SKM-1 treated with dmso at 0.1 percent for 144 hours (cell line): ENCODE measurements around the gene ARHGAP22.
A peak's percentile ranks its signal among the peaks of the same experiment; 100 is the strongest.

Experiments
- DNase-seq: peaks from one replicate; lab custom pipeline; 2025; ENCODE audit not compliant: unreplicated experiment; lab: John Stamatoyannopoulos, UW

Gene ARHGAP22

DNA sequence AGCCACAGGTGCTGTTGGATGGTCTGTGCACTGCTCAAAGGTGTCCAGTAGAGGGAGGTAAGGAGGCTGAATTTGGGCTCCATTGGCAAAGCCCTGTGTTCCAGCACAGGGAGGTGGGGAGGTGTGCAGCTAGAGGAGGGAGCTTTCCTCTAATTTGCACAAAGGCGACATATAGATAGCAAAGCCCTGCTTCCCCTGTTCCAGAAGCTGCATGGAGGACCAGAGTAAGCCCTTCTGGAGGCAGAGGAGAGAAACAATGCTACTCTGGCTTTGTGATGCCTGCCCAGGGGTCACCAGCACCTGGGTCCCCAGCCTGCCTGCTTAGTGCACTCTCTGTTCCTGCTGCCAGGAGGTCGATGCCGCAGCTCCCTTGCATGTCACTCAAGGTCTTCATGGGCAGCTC, 3.4 kb upstream of the ARHGAP22 start:
- peak; percentile 50 for DNase-seq

DNA sequence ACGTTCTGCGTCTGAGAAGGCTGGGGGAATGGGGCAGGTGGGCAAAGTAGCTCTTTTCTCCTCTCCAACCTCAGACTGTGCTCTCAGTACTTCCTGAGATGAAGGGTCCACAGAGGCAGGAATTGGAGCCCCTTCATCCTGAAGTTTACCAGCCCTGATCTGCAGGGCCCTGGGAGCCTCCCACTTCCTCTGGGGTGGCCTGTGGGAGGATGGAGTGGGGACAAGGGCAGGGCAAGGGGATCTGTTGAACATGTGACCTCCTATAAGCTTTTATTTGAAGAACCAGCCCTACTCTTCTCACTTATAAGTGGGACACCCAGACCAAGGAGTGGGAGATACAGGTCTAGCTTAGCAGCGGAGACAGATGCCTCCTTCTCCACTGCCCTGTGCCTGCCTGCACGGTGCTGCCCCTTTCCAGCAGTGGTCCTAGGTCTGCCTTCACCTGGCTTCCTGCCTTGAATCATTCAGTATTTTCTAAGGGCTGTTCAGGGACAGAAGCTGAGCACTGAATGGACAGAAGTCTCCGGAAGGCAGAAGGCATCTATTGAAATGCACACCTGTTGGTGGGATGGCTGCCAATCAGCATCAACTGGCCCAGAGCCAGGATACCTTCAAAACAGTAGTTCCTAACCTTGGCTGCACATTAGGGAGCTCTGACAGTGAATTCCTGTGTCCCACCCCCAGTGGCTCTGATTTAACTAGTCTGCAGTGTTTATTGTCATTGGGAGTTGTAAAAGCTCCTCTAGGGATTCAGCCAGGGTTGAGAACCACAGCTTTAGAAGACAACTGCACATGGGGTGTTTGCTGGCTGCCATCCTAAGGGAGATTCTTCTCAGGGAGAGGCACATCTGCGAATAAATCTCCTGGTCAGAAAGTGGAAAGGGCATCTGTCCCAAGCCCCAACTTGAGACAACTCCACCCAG, 2.7 kb upstream of the ARHGAP22 start:
- no peak for DNase-seq

DNA sequence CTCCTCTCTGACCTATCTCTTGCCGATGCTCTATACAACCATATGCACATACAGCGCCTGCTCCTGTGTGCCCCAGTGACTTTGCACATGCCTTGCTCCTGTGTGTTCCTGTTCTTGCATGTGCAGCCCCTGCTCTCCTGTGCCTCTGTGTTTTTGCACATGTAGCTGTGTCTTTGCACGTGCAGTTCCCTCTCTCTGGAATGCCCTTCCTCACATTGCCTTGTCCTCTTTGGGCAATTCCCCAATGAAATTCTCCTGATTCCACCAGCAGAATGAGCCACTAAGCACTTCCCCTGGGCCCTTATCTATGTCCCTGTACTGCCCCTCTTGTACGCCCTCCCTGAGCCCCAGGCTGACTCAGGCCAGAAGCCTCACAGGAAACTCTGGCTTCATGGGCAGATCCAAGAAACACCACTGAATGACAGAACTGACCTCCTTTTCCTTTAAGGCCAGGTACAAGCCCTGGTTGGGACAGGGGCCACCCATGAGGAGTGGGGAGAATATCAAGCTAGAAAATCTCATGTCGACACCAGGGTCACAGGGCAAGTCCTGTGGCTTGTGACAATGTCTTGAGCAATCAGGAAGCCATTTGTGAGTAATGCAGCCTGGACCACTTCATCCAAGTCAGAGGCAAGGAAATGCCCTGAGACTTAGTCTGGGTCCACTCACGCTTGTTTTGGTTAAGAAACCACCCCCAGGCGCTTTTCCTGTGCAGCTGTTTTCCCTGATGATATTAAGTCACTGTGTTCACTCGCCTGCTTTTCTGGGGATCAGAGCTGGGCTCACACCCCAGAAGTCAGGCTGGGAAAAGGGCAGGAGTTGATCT, 1.9 kb upstream of the ARHGAP22 start:
- peak; percentile 81 for DNase-seq

DNA sequence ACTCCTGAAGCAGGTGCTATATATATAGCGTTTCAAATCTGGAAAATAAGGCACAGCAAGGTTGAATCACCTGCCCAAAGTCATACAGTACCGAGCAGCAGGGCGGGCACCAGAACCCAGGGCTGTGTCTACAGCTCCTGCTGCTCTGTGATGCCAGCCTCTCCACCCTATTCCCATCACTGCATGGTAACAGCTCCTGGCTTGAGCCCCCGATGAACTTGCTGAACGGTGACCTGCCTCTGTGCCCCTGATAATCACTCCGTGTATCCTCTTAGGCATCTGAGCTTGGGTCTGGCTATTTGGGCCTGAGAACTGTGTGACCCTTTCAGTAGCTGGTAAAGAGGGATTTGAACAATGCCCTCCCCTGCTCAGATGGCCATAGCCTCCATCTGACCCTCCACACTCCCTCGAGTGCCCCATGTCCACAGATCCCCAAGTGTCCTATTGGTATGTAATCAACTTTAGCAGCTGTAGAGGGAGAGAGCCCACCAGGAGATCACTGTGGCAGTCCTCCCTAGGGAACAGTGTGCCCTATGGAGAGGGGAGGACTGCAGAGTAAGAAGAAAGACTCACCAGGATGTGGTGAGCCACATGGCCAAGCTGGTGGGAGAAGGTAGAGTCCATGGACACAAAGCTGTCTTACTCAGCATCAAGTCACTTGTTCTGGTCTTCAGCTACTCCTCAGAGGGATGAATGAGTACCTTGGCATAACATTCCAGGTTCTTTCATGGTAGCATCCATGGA, 1.1 kb upstream of the ARHGAP22 start:
- DNase-seq: no peak

DNA sequence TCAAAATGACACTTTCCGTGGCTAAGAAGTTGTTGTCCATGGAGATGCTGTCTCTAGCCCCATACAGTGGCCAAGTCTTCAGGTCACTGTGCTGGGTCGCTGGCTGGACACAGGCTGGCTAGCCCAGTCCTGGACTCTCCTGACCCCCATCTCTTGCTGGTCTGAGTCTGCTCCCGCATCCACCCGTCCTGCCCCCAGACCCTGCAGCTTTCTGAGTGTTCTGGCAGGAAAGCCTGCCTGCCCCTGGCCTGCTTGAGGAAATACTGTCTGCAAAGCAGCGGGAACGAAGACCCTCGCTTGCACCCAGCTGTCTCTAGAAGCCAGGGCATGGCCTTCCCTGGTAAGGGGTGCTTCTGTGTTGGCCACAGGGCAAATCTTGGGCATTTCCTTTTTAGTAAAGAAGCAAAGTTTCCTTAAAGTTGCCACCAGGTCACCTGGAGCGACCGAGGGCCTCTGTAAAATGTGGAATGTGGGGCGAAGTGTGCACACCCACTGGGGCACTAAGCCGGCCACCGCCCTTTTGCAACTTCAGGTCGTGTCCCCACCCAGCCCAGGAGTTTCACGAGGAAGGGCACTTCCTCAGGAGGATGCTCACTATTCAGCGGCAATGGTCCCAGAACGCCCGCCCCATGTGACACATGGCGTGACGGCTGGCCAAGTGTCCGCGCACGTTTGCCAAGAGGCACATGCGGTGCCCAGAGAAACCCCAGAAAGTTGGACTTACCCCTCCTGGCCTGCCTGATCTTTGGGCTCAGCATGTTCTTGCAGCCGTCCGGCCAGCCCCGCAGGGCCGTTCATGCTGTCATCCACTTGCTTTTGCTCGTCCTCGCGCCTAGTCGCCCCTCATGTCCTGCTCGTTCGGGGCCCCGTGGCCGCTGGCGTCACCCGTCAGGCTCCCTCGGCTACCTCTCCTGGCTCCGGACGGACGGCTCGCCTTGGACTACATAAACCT, 558 bp downstream of the ARHGAP22 start:
- no peak for DNase-seq

DNA sequence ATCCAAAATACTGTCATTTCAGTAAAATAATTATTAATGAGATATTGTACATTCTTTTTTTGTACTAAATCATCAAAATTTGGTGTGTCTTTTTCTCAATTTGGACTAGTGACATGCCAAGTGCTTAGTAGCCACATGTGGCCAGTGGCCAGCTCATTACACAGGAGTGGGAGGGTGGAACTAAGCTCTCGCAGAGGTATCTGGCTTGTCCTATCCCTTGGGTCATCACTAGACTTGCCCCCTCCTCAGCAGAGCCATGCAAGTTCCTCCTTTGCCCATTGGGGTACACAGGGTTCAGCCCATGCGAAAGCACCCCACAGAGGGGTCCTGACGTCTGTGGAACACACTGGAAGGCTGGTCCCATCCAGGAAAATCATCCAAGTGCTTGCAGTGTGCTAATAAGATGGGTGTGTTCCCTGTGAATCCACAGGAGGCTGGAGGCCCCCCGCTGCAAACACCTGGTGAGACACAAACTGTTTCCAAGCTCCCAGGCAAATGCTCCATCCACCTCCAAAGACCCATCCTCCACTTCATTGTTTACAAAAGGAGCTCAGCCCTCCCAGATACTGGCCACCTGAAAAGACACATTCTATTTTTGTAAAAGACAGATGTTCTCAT, 1.3 kb downstream of the ARHGAP22 start:
- DNase-seq: no peak

DNA sequence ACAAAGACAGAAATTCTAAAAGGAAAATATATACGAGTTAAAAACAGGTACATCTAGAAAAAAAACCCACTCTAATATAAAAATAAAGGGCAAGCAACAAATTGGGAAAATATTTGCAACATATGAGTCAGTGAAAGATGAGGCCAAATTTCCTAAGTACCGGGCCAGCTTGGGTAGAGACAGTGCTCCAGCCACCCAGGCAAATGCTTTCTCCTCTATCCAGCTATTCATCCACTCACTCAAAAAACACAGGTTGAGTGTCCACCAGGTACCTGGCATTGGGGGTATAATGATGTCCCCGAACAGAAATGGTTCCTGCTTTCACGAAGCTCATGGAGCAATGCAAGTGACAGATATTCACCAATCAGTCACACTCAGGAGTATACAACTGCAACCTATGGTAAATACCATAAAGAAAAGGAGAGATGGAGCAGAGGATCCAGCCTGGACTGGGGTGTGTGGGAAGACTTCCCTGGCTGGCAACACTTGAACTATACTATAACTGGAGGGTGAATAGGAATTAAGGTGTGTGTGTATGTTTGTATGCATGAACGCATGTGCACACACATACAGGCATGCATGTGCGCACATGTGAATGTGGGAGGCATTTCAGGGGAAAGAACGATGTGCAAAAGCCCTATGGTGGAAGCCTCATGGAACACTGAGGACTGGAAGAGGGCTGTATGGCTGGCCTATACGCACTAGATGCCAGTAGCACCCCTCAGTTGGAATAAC, 2.3 kb downstream of the ARHGAP22 start:
- no peak for DNase-seq

DNA sequence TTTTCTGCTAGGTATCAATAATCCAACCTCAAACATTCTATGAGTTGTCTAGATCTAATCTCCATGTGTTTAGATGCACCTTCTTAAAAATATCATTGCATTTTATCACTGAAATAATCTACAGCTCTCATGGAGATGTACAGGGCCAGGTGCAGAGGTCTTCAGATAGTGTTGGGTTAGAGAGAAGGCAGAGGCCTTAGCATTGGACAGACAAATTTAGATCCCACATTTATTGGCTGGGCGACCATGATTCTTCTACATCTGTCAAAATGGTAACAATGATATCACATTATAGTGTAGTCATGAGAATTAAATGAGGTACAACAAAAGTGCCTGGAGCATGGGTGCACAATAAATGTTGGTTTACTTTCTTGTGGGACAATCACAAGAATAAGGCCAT, 3.1 kb downstream of the ARHGAP22 start:
- no peak for DNase-seq

DNA sequence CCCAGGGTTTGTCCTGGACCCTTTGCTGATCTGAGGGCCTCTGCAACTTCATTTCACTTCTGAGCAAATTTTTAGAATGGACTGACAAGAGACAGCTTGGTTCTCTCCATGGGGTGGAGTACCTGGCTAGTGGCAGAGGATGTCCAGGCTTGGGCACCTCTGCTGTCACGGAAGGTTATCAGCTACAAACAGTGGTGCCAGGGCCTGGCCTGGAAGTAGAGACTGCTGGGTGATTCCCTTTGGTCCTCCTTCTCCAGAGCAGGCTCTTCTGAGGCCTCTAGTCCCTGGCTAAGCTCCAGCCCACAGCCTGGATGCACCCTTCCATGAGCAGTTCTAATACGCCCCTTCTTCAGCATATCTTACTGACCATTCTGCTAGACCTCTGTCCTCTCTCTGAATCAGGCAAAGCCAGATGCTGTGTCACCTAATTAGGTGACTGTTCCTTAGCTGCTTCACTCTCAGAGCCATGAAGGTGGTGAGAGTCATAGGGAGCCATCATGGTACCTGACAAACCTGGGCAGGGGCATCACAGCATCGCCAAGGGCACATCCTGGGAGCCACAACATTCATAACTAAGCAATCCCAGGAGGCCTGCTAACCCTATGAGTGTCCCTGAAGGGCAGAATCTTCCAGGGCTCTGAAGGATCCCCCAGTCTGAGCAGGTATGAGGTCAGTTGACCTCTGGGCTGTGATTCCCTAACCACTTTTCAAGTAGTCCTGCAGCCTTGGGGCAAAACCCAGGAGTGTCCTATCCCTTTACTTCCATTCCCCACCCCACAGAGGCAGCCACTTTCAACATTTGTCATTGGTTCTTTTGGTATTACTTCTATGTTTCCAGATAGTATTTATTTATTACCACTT, 4.0 kb downstream of the ARHGAP22 start:
- DNase-seq: no peak

DNA sequence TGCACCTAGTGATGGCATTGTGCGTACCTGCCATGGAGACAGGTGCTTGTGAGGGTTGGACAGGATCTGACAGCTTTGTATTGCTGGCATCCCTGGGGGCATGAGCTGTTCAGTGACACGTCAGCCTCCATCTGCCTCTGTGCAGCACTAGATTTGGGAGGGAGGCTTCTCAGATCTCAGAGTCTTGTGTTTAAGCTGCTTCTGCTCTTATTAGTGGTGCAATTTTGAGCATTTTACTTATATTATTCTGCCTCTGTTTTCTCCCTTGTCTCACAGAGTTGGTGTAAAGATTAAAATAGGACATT, 5.1 kb downstream of the ARHGAP22 start:
- no peak for DNase-seq

DNA sequence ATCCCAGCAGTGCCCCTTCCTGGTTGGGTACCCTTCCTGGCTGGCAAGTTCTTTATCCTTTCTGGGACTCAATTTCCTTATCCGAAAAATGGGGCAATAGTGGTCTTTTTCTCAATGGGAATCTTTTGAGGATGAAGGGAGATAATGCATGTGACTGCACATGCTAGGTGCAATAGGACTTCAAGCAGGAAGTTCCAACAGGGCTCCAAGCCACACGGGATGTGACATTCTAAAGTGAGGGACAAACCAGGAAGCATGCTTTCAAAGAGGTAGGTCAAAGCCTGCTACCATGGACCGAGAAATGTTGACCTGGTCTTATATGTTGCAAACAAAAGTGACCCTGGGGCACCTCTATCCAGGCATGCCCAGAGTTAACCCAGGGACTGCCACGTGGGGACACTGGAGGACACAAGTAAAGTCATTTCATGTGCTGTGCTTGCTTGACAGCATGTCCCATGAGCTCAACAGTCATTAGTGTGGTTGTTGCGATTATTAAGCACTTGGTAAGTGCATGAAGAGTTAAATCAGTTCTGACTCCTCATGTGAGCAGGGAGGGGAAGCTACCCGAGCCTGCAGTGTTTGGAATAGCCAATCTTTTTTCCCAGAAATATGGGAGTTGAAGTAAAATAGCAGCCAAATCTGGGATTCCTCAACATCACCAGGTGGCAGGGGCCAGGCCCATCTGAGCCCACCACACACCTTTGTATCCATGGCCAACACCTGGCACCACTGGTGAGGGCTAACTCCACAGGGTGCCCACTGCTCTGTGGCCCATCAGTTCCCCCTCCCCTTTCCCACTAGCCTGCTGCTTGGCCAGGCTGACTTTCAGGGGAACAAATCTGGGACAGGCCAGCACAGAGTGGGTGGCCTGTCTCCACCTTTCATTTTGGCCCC, 5.7 kb downstream of the ARHGAP22 start:
- no peak for DNase-seq

DNA sequence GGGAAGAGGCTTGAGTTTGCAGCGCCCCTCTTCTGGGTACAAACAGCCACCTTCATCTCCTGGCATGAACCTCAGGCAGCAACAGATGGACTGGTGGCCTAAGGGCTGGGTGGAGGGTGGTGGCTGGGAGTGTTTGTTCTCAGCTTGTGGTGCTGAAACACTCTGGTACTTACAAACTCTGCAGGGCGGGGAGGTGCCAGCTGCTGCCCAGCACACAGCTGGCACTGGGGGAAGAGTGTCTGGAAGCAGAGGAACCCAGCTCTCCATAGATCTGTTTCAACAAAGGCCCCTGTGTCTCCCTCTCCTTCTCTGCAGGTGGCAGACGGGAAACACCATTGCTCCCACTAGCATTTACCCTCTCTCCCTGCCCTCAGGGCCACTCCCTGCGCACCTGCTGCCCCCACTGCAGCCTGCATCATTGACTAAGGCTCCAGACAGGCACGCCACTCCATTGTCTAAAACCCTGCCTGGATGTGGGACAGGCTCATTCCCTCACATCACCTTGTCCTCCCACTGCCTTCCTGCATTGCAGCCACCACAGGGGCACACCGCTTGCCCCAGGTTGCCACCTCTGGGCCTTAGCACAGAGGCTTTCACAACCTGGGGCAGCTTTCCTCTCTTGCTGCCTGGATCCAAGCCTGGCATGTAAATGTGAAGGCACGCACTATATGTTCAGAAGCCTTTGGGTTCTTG, 6.5 kb downstream of the ARHGAP22 start:
- no peak for DNase-seq

DNA sequence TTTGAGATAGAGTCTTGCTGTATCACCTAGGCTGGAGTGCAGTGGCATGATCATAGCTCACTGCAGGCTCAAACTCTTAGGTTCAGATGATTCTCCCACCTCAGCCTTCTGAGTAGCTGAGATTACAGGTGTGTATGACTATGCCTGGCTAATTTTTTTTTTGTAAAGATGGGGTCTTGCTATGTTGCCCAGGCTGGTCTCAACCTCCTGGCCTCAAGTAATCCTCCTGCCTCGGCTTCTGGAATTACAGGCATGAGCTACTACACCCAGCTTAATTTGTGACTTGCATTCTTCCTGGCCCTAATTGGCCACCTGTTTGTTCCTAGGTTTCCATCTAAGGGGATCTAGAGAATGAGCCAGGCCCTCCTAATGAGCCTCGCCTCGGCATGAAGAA, 9.3 kb downstream of the ARHGAP22 start:
- no peak for DNase-seq

DNA sequence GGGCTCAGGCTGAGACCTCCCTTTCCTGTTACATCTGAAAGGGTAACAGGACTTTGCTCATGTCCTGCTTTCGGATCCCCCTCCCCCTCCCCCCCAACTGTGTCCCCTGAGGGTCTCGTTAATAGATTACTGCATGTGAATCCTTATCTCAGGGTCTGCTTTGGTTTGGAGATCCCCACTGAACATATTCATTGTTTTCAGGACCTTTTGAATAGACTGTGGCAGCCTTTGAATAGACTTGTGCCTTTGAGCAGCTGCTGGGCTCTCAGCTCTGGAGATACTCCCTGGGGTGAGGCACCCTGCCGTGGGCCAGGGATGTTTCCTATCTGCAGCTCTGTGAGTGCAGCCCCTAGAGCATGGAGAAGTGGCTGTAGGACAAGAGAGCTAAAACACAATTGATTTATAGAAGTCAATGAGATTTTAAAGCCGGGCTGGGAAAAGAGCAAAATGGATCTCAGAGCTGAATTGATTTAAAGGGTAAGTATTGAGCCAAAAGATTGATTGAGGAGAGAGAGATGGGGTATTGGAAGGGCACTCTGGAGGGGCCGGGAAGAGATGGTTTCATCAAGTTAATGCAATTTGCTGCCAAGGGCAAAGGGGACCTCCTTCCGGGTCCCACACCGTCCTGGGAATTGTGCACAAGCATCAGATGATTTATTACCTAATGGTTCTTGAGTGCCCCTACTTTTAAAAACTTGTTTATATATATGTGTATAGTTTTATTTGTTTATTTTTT, 9.9 kb downstream of the ARHGAP22 start:
- DNase-seq: no peak

DNA sequence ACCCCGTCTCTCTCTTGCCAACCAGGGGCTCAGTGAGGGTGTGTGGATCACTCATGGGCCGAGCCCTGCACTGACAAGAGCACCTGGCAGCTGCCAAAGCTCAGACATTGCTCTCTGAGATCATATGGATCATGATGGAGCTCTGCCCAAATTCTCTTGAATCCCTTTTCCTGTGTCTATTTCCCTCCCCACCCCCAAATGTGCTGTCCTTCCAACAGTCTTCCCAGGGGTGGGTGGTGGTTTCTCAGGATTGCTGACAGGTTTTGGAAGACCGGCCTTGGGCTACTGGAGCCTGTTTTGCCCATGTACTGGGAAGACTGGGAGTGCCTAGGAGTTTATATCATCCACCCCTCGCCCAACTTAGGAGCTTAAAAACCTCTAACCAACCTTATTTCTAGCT, 10.5 kb downstream of the ARHGAP22 start:
- DNase-seq: no peak

DNA sequence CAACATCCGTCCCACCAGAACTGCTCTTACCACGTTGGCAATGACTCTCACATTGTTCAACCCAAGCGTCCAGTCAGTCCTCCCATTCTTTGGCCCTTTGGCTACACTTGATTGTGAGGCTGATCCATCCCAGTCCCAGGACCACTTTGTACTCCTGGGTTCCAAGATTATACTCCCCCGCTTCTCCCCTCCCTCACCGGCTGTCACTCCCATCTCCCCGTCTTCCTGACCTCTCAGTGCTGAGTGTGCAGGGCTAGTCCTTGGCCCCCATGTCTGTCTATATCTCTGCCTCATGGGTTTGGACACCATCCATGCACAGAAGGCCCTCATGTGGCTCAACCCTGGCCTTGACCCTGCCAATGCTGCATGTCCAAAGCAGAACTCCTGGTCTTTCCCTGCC, 12.5 kb downstream of the ARHGAP22 start:
- no peak for DNase-seq
